Esophagus squamous epithelium (tissue), 4 donors: ENCODE results near the gene GIMAP1.

Experiments
- CTCF ChIP-seq, 6 experiments: fragments of 450-650 bp in 4 of 6; fragments of 200-600 bp in 2 of 6; sonication (generic) in 2 of 6; IDR thresholded peaks; one replicate each; pipeline ENCODE4 v1.5.1; 2016 to 2019; ENCODE audit warnings: antibody characterized with exemption in 6 of 6, mild to moderate bottlenecking in 4 of 6, moderate library complexity in 4 of 6
- POLR2A ChIP-seq, 4 donors: fragments of 450-650 bp; IDR thresholded peaks; one replicate each; pipeline ENCODE4 v1.6.1; 2017; ENCODE audit warnings: antibody characterized with exemption in 4 of 4, mild to moderate bottlenecking in 4 of 4, moderate library complexity in 3 of 4

GRCh38 chr7:150736864-150737263 lies 20.5 kb downstream of the GIMAP1 start:
- TF ChIP-seq CTCF (IDR thresholded peaks at IDR 0.05) (no peak), POLR2A (IDR thresholded peaks at IDR 0.05) (no peak)
